Lower leg skin (tissue), 3 donors: ENCODE results near the gene ISLR.

Experiments used
- POLR2A ChIP-seq, 2 donors: fragments of 450-650 bp; IDR thresholded peaks; one replicate each; pipeline ENCODE4 v1.6.1; 2016 to 2017; ENCODE audit warnings: antibody characterized with exemption in 2 of 2, mild to moderate bottlenecking in 1 of 2, moderate library complexity in 1 of 2
- TF ChIP-seq, protein P1 (sequence below), 3 donors: fragments of 450-650 bp; IDR thresholded peaks; one replicate each; pipeline ENCODE4 v1.5.1; 2016; ENCODE audit warnings: antibody characterized with exemption in 3 of 3, mild to moderate bottlenecking in 3 of 3, moderate library complexity in 2 of 3

DNA sequence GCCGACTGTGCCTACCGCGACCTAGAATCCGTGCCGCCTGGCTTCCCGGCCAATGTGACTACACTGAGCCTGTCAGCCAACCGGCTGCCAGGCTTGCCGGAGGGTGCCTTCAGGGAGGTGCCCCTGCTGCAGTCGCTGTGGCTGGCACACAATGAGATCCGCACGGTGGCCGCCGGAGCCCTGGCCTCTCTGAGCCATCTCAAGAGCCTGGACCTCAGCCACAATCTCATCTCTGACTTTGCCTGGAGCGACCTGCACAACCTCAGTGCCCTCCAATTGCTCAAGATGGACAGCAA, 1.4 kb downstream of the ISLR start:
- TF ChIP-seq, protein P1, sequence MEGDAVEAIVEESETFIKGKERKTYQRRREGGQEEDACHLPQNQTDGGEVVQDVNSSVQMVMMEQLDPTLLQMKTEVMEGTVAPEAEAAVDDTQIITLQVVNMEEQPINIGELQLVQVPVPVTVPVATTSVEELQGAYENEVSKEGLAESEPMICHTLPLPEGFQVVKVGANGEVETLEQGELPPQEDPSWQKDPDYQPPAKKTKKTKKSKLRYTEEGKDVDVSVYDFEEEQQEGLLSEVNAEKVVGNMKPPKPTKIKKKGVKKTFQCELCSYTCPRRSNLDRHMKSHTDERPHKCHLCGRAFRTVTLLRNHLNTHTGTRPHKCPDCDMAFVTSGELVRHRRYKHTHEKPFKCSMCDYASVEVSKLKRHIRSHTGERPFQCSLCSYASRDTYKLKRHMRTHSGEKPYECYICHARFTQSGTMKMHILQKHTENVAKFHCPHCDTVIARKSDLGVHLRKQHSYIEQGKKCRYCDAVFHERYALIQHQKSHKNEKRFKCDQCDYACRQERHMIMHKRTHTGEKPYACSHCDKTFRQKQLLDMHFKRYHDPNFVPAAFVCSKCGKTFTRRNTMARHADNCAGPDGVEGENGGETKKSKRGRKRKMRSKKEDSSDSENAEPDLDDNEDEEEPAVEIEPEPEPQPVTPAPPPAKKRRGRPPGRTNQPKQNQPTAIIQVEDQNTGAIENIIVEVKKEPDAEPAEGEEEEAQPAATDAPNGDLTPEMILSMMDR (IDR thresholded peaks at IDR 0.05), result no peak
- no peak for TF ChIP-seq POLR2A (IDR thresholded peaks at IDR 0.05)
